Fibroblast of lung (primary cell): ENCODE results near the gene OXGR1.
"Not testable (repeated sequence)": the region's sequence is repeated elsewhere in the genome, so short reads cannot be mapped to it uniquely, and the experiment has no call there.

ENCODE experiments used
- EZH2 ChIP-seq: IDR thresholded peaks from 2 replicates; pipeline ENCODE4 v1.5.1; 2012; ENCODE audit warnings: low read length, control low read depth, mild to moderate bottlenecking; ENCODE audit errors: missing control alignments
- TF ChIP-seq, protein P1 (sequence below), 2 donors: IDR thresholded peaks in 1 of 2; conservative IDR thresholded peaks in 1 of 2; 1 replicate in 1 of 2; 2 replicates in 1 of 2; pipeline ENCODE4 v1.5.1; 2011 to 2012; ENCODE audit warnings: low read length in 2 of 2, control low read depth in 1 of 2, inconsistent platforms in 1 of 2, low read depth in 1 of 2, mild to moderate bottlenecking in 1 of 2

- TF ChIP-seq, protein P1, sequence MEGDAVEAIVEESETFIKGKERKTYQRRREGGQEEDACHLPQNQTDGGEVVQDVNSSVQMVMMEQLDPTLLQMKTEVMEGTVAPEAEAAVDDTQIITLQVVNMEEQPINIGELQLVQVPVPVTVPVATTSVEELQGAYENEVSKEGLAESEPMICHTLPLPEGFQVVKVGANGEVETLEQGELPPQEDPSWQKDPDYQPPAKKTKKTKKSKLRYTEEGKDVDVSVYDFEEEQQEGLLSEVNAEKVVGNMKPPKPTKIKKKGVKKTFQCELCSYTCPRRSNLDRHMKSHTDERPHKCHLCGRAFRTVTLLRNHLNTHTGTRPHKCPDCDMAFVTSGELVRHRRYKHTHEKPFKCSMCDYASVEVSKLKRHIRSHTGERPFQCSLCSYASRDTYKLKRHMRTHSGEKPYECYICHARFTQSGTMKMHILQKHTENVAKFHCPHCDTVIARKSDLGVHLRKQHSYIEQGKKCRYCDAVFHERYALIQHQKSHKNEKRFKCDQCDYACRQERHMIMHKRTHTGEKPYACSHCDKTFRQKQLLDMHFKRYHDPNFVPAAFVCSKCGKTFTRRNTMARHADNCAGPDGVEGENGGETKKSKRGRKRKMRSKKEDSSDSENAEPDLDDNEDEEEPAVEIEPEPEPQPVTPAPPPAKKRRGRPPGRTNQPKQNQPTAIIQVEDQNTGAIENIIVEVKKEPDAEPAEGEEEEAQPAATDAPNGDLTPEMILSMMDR (conservative IDR thresholded peaks at IDR 0.05 in 1 of 2, IDR thresholded peaks at IDR 0.05 in 1 of 2; ENCODE audit: low read depth in 1 of 2, low read length in 2 of 2), result not testable (repeated sequence)
- TF ChIP-seq EZH2, result not testable (repeated sequence)
Observed at GRCh38 chr13:96979861-96980260, 14.4 kb downstream of the OXGR1 start.
